ENCODE results near the gene PTPRA. TPM values are rescaled to one million over a fixed set of nuclear protein-coding genes. Genes with fewer than 3 reads are reported as not detected.

Gene PTPRA
- total RNA-seq, 1 donor from 2014 or later: 54.3 TPM

- no peak for TF ChIP-seq CTCF (IDR thresholded peaks at IDR 0.05)
- H3K27ac Mint-ChIP-seq (ENCODE audit: unreplicated experiment): no peak overlapping the region
- H3K4me3 Mint-ChIP-seq (ENCODE audit: unreplicated experiment): no peak overlapping the region
- H3K9me3 Mint-ChIP-seq (ENCODE audit: low read depth): no peaks in the 10 kb centered on the region
- DNase-seq (ENCODE audit: low spot score): no peak
- no peaks in the 10 kb centered on the region for H3K27me3 Mint-ChIP-seq (ENCODE audit: low read depth)
- H3K36me3 Mint-ChIP-seq (ENCODE audit: low read depth): peaks cover 2% of the 10 kb centered on the region
- no peaks in the 10 kb centered on the region for H3K4me1 Mint-ChIP-seq (ENCODE audit: low read depth)
Observed at GRCh38 chr20:2978519-2978918, 105.2 kb downstream of the PTPRA start.

- no peak for DNase-seq (ENCODE audit: low spot score)
- Mint-ChIP-seq H3K4me1 (ENCODE audit: low read depth) (no peaks in the 10 kb centered on the region), H3K36me3 (ENCODE audit: low read depth) (peaks cover 7% of the 10 kb centered on the region), H3K27me3 (ENCODE audit: low read depth) (no peaks in the 10 kb centered on the region), H3K27ac (ENCODE audit: unreplicated experiment) (no peak overlapping the region), H3K9me3 (ENCODE audit: low read depth) (no peaks in the 10 kb centered on the region), H3K4me3 (ENCODE audit: unreplicated experiment) (no peak overlapping the region)
- no peak for TF ChIP-seq CTCF (IDR thresholded peaks at IDR 0.05)
Observed at GRCh38 chr20:2981646-2982045, 108.4 kb downstream of the PTPRA start.

- H3K4me1 Mint-ChIP-seq (ENCODE audit: low read depth): no peaks in the 10 kb centered on the region
- H3K9me3 Mint-ChIP-seq (ENCODE audit: low read depth): no peaks in the 10 kb centered on the region
- peaks cover 12% of the 10 kb centered on the region for H3K36me3 Mint-ChIP-seq (ENCODE audit: low read depth)
- DNase-seq (ENCODE audit: low spot score): no peak
- no peaks in the 10 kb centered on the region for H3K27me3 Mint-ChIP-seq (ENCODE audit: low read depth)
- no peak for TF ChIP-seq CTCF (IDR thresholded peaks at IDR 0.05)
- no peak overlapping the region for H3K4me3 Mint-ChIP-seq (ENCODE audit: unreplicated experiment)
- H3K27ac Mint-ChIP-seq (ENCODE audit: unreplicated experiment): no peak overlapping the region
Observed at GRCh38 chr20:2983508-2983907, 110.2 kb downstream of the PTPRA start.

- no peak for DNase-seq (ENCODE audit: low spot score)
- H3K4me1 Mint-ChIP-seq (ENCODE audit: low read depth): no peaks in the 10 kb centered on the region
- H3K9me3 Mint-ChIP-seq (ENCODE audit: low read depth): no peaks in the 10 kb centered on the region
- H3K27ac Mint-ChIP-seq (ENCODE audit: unreplicated experiment): no peak overlapping the region
- H3K27me3 Mint-ChIP-seq (ENCODE audit: low read depth): no peaks in the 10 kb centered on the region
- H3K36me3 Mint-ChIP-seq (ENCODE audit: low read depth): peaks cover 17% of the 10 kb centered on the region
- no peak for TF ChIP-seq CTCF (IDR thresholded peaks at IDR 0.05)
- no peak overlapping the region for H3K4me3 Mint-ChIP-seq (ENCODE audit: unreplicated experiment)
Observed at GRCh38 chr20:2984028-2984501, 110.8 kb downstream of the PTPRA start.

GRCh38 chr20:2984956-2985661, 111.8 kb downstream of the PTPRA start:
- Mint-ChIP-seq H3K36me3 (ENCODE audit: low read depth) (peaks cover 20% of the 10 kb centered on the region), H3K4me1 (ENCODE audit: low read depth) (no peaks in the 10 kb centered on the region), H3K27ac (ENCODE audit: unreplicated experiment) (no peak overlapping the region), H3K4me3 (ENCODE audit: unreplicated experiment) (no peak overlapping the region), H3K9me3 (ENCODE audit: low read depth) (no peaks in the 10 kb centered on the region), H3K27me3 (ENCODE audit: low read depth) (no peaks in the 10 kb centered on the region)
- TF ChIP-seq CTCF (IDR thresholded peaks at IDR 0.05): no peak
- DNase-seq (ENCODE audit: low spot score): no peak
